ENCODE data around the gene WDR7.

Gene WDR7

DNA sequence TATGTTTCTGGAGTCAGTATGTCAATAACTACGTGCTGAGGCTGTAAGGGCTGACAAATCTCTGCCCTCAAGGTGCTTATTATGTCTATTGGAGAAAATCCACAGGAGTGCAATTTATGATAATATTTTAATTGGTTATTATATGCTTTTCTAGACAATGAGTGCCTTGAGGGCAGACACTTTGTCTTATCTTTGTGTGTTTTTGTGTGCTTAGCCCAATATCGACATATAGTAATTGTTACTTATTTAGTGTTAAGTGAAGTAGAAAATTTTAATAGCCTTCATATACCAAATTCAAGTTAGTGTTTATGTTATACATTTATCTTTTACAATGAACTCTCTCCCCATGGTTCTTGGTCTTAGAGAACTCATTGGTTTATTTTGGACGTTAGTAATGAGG lies 118.9 kb downstream of the WDR7 start:
- Histone ChIP-seq H3K4me3 (ENCODE audit: low read depth in 1 of 2, low read length in 2 of 2) (no peak overlapping the region), H3K27ac (ENCODE audit: low read depth, low read length) (no peak overlapping the region), H3K9me3 (ENCODE audit: low read length) (no peaks in the 10 kb centered on the region), H3K36me3 (ENCODE audit: insufficient read depth, low read length) (no peaks in the 10 kb centered on the region), H3K9ac (ENCODE audit: low read length) (no peak overlapping the region), H3K27me3 (ENCODE audit: control insufficient read depth in 1 of 2, insufficient read depth in 2 of 2, low read length in 2 of 2) (no peaks in the 10 kb centered on the region), H3K4me1 (ENCODE audit: insufficient read depth, low read length) (no peaks in the 10 kb centered on the region)

DNA sequence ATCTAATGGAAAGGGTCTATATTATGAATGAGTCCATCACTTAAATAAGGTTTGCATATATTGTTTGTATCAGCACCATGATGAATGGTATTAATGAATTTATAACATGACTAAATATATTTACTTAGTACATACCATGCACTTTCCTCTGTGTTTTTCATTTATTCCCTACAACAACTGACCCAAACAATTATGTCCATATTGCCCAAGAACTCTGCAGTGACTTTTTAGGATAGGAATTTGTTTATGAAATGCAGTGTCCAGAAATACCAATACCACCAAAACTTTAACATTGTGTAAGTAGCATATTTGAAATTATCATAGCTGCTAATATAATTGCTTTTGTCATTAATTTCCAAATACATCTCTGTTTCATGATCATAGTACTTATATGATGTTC lies 119.7 kb downstream of the WDR7 start:
- Histone ChIP-seq H3K36me3 (ENCODE audit: insufficient read depth, low read length) (no peaks in the 10 kb centered on the region), H3K27me3 (ENCODE audit: control insufficient read depth in 1 of 2, insufficient read depth in 2 of 2, low read length in 2 of 2) (no peaks in the 10 kb centered on the region), H3K4me1 (ENCODE audit: insufficient read depth, low read length) (no peaks in the 10 kb centered on the region), H3K4me3 (ENCODE audit: low read depth in 1 of 2, low read length in 2 of 2) (no peak overlapping the region), H3K9ac (ENCODE audit: low read length) (no peak overlapping the region), H3K27ac (ENCODE audit: low read depth, low read length) (no peak overlapping the region), H3K9me3 (ENCODE audit: low read length) (no peaks in the 10 kb centered on the region)

DNA sequence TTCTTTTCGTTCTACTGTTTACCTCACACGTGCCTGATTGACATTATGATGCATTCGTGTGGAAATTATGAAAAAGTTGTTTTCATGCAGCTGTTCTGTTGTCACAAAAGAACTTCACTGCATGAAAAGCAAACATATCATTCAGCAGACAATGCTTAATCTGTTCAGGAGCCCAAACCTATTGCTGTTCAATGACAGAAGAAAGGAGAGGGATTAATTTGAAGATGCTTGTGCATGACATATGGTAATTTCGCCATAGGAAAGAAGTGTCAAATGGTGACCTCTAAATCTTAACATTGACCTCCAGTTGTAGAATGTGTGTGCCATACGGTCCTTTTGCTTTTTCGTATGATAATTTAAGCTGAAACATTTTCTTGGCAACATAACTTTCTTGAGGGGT lies 124.5 kb downstream of the WDR7 start:
- H3K4me1 ChIP-seq (ENCODE audit: insufficient read depth, low read length) = no peaks in the 10 kb centered on the region
- H3K27ac ChIP-seq (ENCODE audit: low read depth, low read length) = no peak overlapping the region
- H3K4me3 ChIP-seq (ENCODE audit: low read depth in 1 of 2, low read length in 2 of 2) = no peak overlapping the region
- no peak overlapping the region for H3K9ac ChIP-seq (ENCODE audit: low read length)
- no peaks in the 10 kb centered on the region for H3K27me3 ChIP-seq (ENCODE audit: control insufficient read depth in 1 of 2, insufficient read depth in 2 of 2, low read length in 2 of 2)
- no peaks in the 10 kb centered on the region for H3K36me3 ChIP-seq (ENCODE audit: insufficient read depth, low read length)
- H3K9me3 ChIP-seq (ENCODE audit: low read length) = no peaks in the 10 kb centered on the region

- no peaks in the 10 kb centered on the region for H3K9me3 ChIP-seq (ENCODE audit: low read length)
- H3K27ac ChIP-seq (ENCODE audit: low read depth, low read length) = no peak overlapping the region
- no peaks in the 10 kb centered on the region for H3K4me1 ChIP-seq (ENCODE audit: insufficient read depth, low read length)
- H3K27me3 ChIP-seq (ENCODE audit: control insufficient read depth in 1 of 2, insufficient read depth in 2 of 2, low read length in 2 of 2) = no peaks in the 10 kb centered on the region
- no peak overlapping the region for H3K9ac ChIP-seq (ENCODE audit: low read length)
- H3K36me3 ChIP-seq (ENCODE audit: insufficient read depth, low read length) = peaks cover 8% of the 10 kb centered on the region
- no peak overlapping the region for H3K4me3 ChIP-seq (ENCODE audit: low read depth in 1 of 2, low read length in 2 of 2)
These were observed 136.2 kb downstream of the WDR7 start for GRCh38 chr18:56787390-56787789.

DNA sequence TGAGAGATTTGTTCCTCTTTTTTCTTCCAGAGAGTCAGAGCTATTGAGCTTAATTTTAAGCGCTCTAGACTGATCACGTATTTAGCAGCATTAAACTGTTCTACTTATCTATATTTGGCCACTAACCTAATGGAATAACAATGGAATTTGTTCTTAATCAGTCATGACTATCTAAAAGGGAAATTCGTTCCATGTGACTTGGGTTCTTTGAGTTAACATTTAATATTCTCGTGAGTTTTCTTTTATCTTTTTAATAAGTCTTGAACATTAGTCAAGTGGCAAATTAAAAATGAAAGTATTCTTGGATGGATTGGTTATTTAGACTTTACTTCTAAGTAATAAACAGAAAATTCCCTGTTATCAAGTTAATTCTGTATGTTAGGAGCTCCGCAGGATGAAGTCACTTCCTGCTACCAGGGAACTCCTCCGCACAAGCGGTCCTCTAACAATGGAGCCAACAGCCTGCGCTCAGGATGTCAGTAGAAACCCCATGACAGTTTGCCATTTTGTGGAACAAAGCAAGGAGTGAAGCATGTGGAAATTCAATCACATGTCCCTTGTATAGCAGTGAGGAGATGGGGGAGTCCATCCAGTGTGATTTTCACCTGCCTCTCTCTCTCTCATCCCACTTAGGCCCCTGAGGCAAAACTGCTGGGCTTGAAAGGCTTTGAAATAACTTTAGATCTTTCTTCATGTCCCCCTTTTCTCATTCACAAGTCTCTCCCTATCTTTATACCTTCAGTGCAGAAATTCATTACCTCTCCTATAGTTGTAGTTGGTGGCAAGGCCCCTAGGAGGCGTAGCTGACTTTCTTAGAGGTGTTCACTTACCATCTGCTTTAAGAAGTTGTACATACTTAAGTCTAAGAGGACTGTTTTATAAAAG lies 138.1 kb downstream of the WDR7 start:
- no peak overlapping the region for H3K27ac ChIP-seq (ENCODE audit: low read depth, low read length)
- no peak overlapping the region for H3K9ac ChIP-seq (ENCODE audit: low read length)
- peaks cover 2% of the 10 kb centered on the region for H3K36me3 ChIP-seq (ENCODE audit: insufficient read depth, low read length)
- H3K9me3 ChIP-seq (ENCODE audit: low read length) = no peaks in the 10 kb centered on the region
- H3K4me1 ChIP-seq (ENCODE audit: insufficient read depth, low read length) = no peaks in the 10 kb centered on the region
- H3K4me3 ChIP-seq (ENCODE audit: low read depth in 1 of 2, low read length in 2 of 2) = no peak overlapping the region
- H3K27me3 ChIP-seq (ENCODE audit: control insufficient read depth in 1 of 2, insufficient read depth in 2 of 2, low read length in 2 of 2) = no peaks in the 10 kb centered on the region

- H3K27ac ChIP-seq (ENCODE audit: low read depth, low read length) = no peak overlapping the region
- no peaks in the 10 kb centered on the region for H3K4me1 ChIP-seq (ENCODE audit: insufficient read depth, low read length)
- H3K36me3 ChIP-seq (ENCODE audit: insufficient read depth, low read length) = no peaks in the 10 kb centered on the region
- H3K27me3 ChIP-seq (ENCODE audit: control insufficient read depth in 1 of 2, insufficient read depth in 2 of 2, low read length in 2 of 2) = no peaks in the 10 kb centered on the region
- no peaks in the 10 kb centered on the region for H3K9me3 ChIP-seq (ENCODE audit: low read length)
- H3K4me3 ChIP-seq (ENCODE audit: low read depth in 1 of 2, low read length in 2 of 2) = no peak overlapping the region
- H3K9ac ChIP-seq (ENCODE audit: low read length) = no peak overlapping the region
These were observed 138.7 kb downstream of the WDR7 start for GRCh38 chr18:56789889-56790180.

GRCh38 chr18:56795381-56795780 lies 144.2 kb downstream of the WDR7 start:
- H3K4me3 ChIP-seq (ENCODE audit: low read depth in 1 of 2, low read length in 2 of 2) = no peak overlapping the region
- no peak overlapping the region for H3K9ac ChIP-seq (ENCODE audit: low read length)
- no peak overlapping the region for H3K27ac ChIP-seq (ENCODE audit: low read depth, low read length)
- H3K4me1 ChIP-seq (ENCODE audit: insufficient read depth, low read length) = peaks cover 10% of the 10 kb centered on the region
- no peaks in the 10 kb centered on the region for H3K9me3 ChIP-seq (ENCODE audit: low read length)
- H3K36me3 ChIP-seq (ENCODE audit: insufficient read depth, low read length) = no peaks in the 10 kb centered on the region
- no peaks in the 10 kb centered on the region for H3K27me3 ChIP-seq (ENCODE audit: control insufficient read depth in 1 of 2, insufficient read depth in 2 of 2, low read length in 2 of 2)

GRCh38 chr18:56799756-56800155 lies 148.6 kb downstream of the WDR7 start:
- peaks cover 10% of the 10 kb centered on the region for H3K4me1 ChIP-seq (ENCODE audit: insufficient read depth, low read length)
- H3K4me3 ChIP-seq (ENCODE audit: low read depth in 1 of 2, low read length in 2 of 2) = no peak overlapping the region
- no peaks in the 10 kb centered on the region for H3K27me3 ChIP-seq (ENCODE audit: control insufficient read depth in 1 of 2, insufficient read depth in 2 of 2, low read length in 2 of 2)
- no peaks in the 10 kb centered on the region for H3K9me3 ChIP-seq (ENCODE audit: low read length)
- H3K9ac ChIP-seq (ENCODE audit: low read length) = no peak overlapping the region
- no peaks in the 10 kb centered on the region for H3K36me3 ChIP-seq (ENCODE audit: insufficient read depth, low read length)
- H3K27ac ChIP-seq (ENCODE audit: low read depth, low read length) = no peak overlapping the region

- H3K27ac ChIP-seq (ENCODE audit: low read depth, low read length) = no peak overlapping the region
- H3K36me3 ChIP-seq (ENCODE audit: insufficient read depth, low read length) = no peaks in the 10 kb centered on the region
- no peak overlapping the region for H3K9ac ChIP-seq (ENCODE audit: low read length)
- no peaks in the 10 kb centered on the region for H3K27me3 ChIP-seq (ENCODE audit: control insufficient read depth in 1 of 2, insufficient read depth in 2 of 2, low read length in 2 of 2)
- H3K9me3 ChIP-seq (ENCODE audit: low read length) = no peaks in the 10 kb centered on the region
- peaks cover 10% of the 10 kb centered on the region for H3K4me1 ChIP-seq (ENCODE audit: insufficient read depth, low read length)
- no peak overlapping the region for H3K4me3 ChIP-seq (ENCODE audit: low read depth in 1 of 2, low read length in 2 of 2)
These were observed 151.9 kb downstream of the WDR7 start for GRCh38 chr18:56803051-56803450.

DNA sequence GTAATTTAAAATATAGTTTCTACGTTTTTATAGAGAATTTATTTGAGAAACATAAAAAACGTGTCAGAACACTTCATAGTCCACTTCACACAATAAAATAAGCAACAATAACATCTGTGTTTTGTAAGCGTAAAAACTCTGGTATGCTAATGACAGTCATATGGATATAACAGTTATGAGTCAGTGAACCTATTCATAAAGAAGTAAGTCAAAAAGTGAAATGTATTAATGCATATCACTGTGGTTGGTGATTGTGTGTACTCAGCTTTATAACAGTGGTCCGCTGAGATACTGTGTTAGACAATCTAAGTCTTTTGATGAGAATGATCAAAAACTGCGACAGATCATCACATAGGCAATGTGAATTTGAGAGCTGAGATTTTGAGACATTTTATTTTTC lies 153.2 kb downstream of the WDR7 start:
- Histone ChIP-seq H3K9ac (ENCODE audit: low read length) (no peak overlapping the region), H3K4me3 (ENCODE audit: low read depth in 1 of 2, low read length in 2 of 2) (no peak overlapping the region), H3K36me3 (ENCODE audit: insufficient read depth, low read length) (no peaks in the 10 kb centered on the region), H3K9me3 (ENCODE audit: low read length) (no peaks in the 10 kb centered on the region), H3K27ac (ENCODE audit: low read depth, low read length) (no peak overlapping the region), H3K27me3 (ENCODE audit: control insufficient read depth in 1 of 2, insufficient read depth in 2 of 2, low read length in 2 of 2) (no peaks in the 10 kb centered on the region), H3K4me1 (ENCODE audit: insufficient read depth, low read length) (peaks cover 4% of the 10 kb centered on the region)

- Histone ChIP-seq H3K4me1 (ENCODE audit: insufficient read depth, low read length) (no peaks in the 10 kb centered on the region), H3K9me3 (ENCODE audit: low read length) (no peaks in the 10 kb centered on the region), H3K36me3 (ENCODE audit: insufficient read depth, low read length) (no peaks in the 10 kb centered on the region), H3K27ac (ENCODE audit: low read depth, low read length) (no peak overlapping the region), H3K9ac (ENCODE audit: low read length) (no peak overlapping the region), H3K4me3 (ENCODE audit: low read depth in 1 of 2, low read length in 2 of 2) (no peak overlapping the region), H3K27me3 (ENCODE audit: control insufficient read depth in 1 of 2, insufficient read depth in 2 of 2, low read length in 2 of 2) (no peaks in the 10 kb centered on the region)
These were observed 156.7 kb downstream of the WDR7 start for GRCh38 chr18:56807901-56808300.

- no peak overlapping the region for H3K9ac ChIP-seq (ENCODE audit: low read length)
- no peaks in the 10 kb centered on the region for H3K36me3 ChIP-seq (ENCODE audit: insufficient read depth, low read length)
- H3K27ac ChIP-seq (ENCODE audit: low read depth, low read length) = no peak overlapping the region
- H3K4me1 ChIP-seq (ENCODE audit: insufficient read depth, low read length) = no peaks in the 10 kb centered on the region
- H3K4me3 ChIP-seq (ENCODE audit: low read depth in 1 of 2, low read length in 2 of 2) = no peak overlapping the region
- H3K9me3 ChIP-seq (ENCODE audit: low read length) = no peaks in the 10 kb centered on the region
- no peaks in the 10 kb centered on the region for H3K27me3 ChIP-seq (ENCODE audit: control insufficient read depth in 1 of 2, insufficient read depth in 2 of 2, low read length in 2 of 2)
These were observed 161.5 kb downstream of the WDR7 start for GRCh38 chr18:56812674-56813073.

Data from muscle layer of colon (tissue), 2 donors.